ENCODE measurements around the gene DHRS2.

- no peak for TF ChIP-seq CTCF (conservative IDR thresholded peaks at IDR 0.05; ENCODE audit: low read depth, low read length)
- no peak for TF ChIP-seq EZH2 (IDR thresholded peaks at IDR 0.05; ENCODE audit: borderline replicate concordance, low read depth, low read length, poor library complexity, severe bottlenecking)
Measured at GRCh38 chr14:23663711-23664110, 27.5 kb downstream of the DHRS2 start.

Data from A673 (cell line).